H54 (cell line): ENCODE results near the gene KLHL8.

ENCODE experiments used
- DNase-seq: peaks from one replicate; pipeline ENCODE4 v3.0.0; 2011; ENCODE audit warnings: low spot score, mixed read lengths; ENCODE audit not compliant: insufficient read length
- FAIRE-seq: peaks from 3 replicates; lab custom pipeline; 2011; peaks lifted over from hg19 to GRCh38; lab: Jason Lieb, UNC
- POLR2A ChIP-seq: IDR thresholded peaks from 2 replicates; pipeline ENCODE4 v1.6.1; 2011; ENCODE audit warnings: low read depth, mild to moderate bottlenecking, low read length

KLHL8 gene

DNA sequence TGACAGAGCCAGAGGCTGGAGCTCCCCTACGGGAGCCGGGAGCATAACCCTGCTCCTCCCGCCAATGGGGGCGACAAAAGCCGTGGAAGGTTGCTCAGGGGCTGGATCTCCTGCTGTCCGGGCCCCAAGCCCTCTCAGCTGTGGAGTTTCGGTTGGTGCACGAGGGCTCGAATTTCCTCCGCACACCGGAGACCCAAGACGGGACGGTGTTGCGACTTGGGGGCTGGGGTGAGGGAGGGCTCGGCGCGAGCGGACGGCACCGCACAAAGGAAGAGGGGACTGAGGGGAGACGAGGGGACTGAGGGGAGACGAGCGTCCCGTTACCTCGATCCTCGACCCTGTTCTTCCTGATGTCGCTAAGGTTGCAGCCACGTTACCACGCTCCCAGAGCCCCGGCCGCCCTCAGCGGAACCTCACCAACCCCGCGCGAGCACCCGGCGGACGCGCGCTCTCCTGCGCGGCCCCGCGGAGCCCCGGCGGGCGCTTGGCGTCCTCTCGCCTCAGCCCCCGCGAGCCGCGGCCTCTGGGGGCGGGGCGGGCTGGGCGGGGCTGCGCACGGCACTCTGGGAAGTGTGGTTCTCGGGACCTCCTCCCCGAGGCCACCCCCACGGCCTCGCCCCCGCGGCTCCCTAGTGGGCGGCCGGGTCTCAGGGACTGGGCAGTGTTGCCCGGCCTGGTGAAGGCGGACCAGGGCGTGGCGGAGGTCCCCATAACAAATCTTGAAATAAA is at the start of gene KLHL8:
KLHL8 (minus strand) TSS at position 525 of the 729 bp plus-strand sequence. CDS start 25,079 bp downstream, outside the sequence.
- DNase-seq (peak; percentile 66), FAIRE-seq (no peak)
- TF ChIP-seq POLR2A, result peak; percentile 90

DNA sequence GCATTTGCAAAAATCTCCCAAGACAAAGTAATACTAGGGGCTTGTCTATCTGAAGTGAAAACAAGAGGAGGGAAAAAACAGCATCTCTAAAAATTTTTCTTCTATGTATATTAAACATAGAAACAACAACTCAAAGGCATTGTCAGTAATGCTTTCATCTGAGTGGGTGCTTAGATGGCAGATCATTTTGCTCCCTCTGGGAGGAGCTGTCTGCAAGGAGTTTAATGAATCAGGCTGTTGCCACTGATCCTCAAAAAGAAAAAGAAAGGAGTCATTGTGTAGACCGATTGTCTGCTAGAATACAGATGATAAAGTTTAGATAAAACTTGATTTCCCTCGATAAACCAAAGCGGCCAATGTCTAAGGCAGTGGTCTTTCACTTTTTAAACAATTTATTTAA is 49.7 kb upstream of the KLHL8 start:
- FAIRE-seq (no peak), DNase-seq (peak; percentile 6)
- TF ChIP-seq POLR2A, result no peak

DNA sequence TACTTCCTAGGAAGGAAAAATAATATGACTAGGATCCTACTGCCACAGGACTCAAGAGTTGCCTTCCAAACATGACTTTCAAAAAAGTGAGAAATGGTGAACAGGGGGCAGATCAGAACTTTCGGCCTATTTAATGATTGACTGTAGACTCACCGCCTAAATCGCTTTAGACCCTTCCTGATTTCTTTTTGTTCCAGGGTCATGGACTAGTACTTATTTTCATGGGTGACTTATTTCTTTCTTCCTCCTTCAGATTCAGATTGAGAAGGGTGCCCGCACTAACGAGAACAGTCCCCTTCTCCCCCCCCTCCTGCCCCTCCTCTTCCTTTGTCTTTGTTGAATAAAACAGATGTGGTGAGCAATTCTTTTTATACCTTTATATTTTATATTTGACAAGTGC is 48.0 kb upstream of the KLHL8 start:
- TF ChIP-seq POLR2A, result no peak
- no peak for DNase-seq

DNA sequence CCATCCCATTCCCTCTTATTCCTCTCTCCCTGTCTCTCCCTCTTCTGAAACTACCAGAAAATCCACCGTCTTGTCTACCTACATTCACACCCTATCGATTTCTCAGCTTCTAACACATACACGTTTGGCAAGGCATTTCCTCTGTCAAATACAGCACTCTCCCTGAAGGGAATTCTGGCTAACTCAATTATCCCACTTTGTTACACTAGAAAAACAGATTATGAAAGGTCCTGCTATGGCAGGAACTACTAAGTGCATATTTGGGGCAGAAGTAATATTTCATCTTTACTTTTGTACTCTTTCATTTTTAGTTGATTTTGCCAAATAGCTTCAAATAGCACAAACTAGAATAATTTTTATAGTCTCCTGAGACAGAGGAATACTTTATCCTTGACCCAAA is 46.6 kb upstream of the KLHL8 start:
- FAIRE-seq, result no peak
- TF ChIP-seq POLR2A, result no peak

More for the DNA sequence above, 48.0 kb upstream of the KLHL8 start:
- FAIRE-seq, result no peak

DNA sequence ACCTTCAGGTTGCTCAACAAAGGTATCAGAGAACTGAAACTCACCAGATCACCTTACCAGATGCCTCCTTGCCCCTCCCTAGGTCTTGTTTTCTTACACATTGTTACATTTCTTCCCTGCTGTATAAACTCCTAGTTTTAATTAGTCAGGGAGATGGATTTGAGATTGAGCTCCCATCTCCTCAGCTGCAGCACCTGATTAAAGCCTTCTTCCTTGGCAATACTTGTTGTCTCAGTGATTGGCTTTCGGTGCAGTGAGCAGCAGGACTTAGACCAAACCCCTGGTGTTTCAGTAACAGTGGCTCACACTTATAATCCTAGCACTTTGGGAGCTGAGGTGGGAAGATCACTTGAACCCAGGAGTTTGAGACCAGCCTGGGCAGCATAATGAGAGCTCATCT is 42.5 kb upstream of the KLHL8 start:
- FAIRE-seq, result no peak
- TF ChIP-seq POLR2A, result no peak
- DNase-seq, result no peak

More for the DNA sequence above, 46.6 kb upstream of the KLHL8 start:
- DNase-seq, result no peak

DNA sequence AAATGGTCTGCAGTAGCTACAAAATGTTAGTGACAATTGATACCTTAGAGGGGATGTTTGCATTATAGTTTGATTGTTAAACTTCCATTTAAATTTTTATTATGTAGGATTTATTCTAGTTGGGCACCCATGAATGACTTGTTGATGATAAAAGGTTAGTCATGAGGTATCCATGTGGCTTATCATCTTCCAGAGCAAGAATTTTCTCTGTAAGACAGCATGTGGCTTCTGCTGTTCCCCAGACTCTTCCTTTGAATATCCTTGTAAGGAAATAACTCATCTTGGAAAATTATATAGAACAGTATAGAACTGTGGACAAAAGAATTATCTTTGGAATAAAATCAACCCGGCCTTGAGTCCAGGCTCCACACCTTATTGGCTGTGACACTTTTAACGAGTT is 40.1 kb upstream of the KLHL8 start:
- FAIRE-seq, result no peak
- no peak for DNase-seq

DNA sequence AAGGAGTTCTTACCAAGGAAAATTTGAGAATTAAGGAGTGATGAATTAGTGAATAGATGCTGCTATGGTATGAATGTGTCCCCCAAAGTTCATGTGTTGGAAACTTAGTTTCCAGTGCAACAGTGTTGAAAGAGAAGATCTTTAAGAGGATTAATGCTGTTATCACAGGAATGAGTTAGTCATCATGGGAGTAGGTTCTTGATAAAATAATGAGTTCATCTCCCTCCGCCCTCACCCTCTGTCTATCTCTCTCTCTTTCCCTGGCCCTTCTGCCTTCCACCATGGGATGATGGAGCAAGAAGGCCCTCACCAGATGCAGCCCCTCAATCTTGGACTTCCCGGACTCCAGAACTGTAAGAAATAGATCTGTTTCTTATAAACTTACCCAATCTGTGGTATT is 38.3 kb upstream of the KLHL8 start:
- no peak for DNase-seq

More for the DNA sequence above, 40.1 kb upstream of the KLHL8 start:
- TF ChIP-seq POLR2A, result no peak

DNA sequence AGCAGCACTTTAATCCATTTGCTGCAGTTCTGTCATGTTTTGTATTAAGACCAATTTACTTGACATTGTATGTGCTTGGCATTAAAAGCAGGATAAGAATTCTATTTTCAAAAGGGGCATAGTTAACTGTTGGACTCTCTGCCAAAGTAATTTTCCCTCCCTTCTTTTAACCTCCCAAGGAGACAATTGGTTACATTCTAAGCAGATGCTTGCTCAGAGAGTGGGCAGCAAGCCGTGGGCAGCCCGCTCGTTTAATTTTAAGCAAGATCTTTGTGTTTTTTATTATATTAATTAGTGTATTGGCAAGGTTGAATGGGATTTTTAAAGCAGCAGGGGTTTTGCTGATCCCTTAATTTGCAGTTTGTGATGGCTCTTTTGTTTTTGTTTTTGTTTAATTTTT is 37.1 kb upstream of the KLHL8 start:
- no peak for FAIRE-seq
- no peak for TF ChIP-seq POLR2A
- DNase-seq, result no peak

More for the DNA sequence above, 38.3 kb upstream of the KLHL8 start:
- TF ChIP-seq POLR2A, result no peak
- FAIRE-seq, result no peak

DNA sequence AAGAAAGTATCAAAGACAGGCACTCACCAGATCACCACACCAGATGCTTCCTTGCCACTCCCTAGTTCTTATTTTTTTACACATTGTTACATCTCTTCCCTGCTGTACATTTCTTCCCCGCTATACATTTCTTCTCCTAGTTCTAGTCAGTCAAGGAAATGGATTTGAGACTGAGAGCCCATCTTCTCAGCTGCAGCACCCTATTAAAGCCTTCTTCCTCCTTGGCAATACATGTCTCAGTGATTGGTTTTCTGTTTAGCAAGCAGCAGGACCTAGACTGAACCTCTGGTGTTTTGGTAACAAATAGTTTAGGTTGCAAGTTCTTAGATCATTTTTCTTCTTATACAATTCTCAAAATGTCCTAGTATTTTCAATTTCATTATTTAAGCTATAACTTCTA is 35.3 kb upstream of the KLHL8 start:
- FAIRE-seq, result no peak
- DNase-seq, result no peak
- TF ChIP-seq POLR2A, result no peak

DNA sequence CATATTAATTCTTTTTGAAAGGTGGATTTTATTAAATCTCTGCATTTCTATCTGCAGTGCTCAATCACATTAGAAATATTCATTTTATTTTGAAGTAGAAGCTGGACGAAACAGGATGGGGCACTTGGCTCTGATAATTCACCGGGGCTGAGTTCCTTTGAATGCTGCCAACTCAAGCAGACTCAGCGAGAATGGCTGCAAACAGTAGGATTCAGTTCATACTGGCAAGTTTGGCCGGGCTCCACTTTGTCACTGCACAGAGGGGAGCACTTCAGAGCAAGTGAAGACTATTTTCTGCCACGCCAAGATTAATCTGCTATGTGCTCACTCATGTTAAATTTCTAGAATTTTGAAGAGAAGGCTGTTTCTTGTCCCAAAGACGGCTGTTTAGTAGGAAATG is 30.7 kb upstream of the KLHL8 start:
- FAIRE-seq, result no peak

DNA sequence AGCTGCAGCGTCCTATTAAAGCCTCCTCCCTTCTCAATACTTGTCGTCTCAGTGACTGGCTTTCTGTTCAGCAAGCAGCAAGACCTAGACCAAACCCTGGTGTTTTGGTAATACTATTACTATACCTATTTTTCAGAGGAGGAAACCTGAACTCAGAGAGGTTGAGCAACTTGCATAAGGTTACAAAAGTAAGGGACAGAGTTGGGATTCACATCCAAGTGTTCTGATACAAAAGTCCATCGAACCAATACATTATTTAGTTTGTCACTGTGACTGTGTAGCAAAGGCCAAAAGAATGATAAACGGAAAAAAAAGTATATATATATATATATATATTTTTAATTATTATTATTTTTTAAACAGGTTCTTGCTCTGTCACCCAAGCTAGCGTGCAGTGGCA is 29.9 kb upstream of the KLHL8 start:
- no peak for TF ChIP-seq POLR2A
- no peak for FAIRE-seq

More for the DNA sequence above, 30.7 kb upstream of the KLHL8 start:
- TF ChIP-seq POLR2A, result no peak
- no peak for DNase-seq

DNA sequence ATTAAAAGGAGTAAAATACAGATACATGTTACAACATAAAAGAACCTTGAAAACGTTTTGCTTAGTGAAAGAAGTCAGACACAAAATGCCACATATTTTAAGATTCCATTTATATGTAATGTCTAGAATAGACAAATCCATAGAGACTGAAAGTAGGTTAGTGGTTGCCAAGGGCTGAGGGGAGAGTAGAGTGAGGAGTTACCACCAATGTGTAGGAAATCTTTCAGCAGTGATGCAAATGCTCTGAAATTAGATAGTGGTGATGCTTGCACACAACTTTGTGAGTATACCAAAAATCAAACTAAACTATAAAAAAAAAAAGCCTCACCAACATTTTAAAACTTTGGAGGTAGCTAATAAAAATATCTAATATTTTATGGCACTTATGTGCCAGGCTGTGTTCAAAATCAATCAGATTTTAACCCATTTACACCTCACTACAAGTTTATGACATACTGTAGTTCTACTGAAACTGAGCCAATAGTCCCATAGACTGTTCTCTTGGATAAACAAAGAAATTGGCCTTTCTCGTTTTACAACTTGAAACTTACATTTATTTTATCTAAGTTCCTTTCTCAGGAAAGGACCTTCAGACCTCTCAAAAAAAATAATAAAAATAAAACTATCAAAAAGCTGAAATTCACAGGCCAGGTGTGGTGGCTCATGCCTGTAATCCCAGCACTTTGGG is 29.1 kb upstream of the KLHL8 start:
- FAIRE-seq (no peak), DNase-seq (no peak)
- no peak for TF ChIP-seq POLR2A

More for the DNA sequence above, 29.9 kb upstream of the KLHL8 start:
- DNase-seq, result no peak

DNA sequence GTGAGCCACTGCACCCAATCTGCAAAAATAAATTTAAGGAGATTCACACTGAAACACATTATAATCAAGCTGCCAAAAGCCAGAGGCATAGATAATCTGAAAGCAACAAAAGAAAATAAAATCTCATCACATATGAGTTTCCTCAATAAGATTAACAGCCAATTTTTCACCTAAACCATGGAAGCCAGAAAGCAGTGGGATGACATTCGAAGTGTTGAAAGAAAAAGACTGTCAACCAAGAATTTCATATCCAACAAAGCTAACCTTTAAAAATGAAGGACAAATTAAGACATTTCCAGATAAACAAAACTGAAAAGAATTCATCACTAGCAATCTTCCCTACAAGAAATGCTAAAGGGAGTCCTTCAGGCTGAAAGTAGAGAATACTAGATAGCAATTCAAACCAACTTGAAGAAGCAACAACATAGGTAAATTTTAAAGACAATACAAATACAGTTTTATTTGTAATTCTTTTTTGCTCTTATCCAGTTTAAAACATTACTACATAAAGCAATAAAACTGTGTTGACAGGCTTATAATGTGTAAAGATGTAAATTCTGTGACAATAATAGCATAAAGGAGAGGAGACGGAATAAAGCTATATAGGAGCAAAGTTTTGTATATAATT is 23.1 kb upstream of the KLHL8 start:
- DNase-seq, result no peak
- FAIRE-seq, result no peak

DNA sequence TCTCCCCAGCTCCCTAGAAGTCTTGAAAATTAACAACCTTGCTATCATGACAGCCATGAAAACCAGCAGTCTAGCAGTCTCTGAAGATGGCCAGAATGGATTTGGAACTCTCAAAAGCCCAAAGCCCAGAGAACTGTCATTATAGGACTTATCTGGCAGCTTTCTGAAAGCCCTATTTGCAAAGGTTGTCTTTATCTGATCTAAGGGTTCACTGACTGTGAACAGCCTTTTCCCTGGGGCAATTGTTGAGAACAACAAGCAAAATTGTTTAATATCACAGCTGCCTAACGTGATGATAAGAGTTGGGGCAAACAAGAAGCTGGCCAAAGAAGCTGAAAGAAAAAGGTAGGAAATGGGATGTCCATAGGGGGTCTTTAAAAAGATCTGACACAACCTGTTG is 20.9 kb upstream of the KLHL8 start:
- DNase-seq (no peak), FAIRE-seq (no peak)
- TF ChIP-seq POLR2A, result no peak

More for the DNA sequence above, 23.1 kb upstream of the KLHL8 start:
- TF ChIP-seq POLR2A, result no peak

DNA sequence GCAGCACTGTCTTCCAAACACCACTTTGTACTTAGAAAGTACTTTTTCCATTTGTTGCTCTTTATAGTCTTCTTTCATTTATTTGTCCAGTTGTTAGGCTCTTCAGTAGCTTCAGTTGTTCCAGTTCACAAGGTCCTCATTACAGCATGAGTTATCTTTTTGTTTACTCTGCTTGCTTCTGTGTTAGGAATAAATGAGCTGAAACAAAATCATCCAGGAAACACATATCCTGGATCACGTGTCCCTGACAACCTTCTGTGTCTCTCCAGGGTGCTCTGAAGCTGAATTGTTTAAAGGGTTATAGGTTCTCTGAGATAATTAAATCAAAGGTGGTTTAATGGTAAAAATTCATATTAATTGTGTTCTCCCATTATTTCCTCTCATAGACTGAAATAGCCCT is 19.9 kb upstream of the KLHL8 start:
- DNase-seq, result no peak
- FAIRE-seq, result no peak

More for the DNA sequence above, 19.9 kb upstream of the KLHL8 start:
- TF ChIP-seq POLR2A, result no peak
